Activated CD4-positive, alpha-beta T cell treated with anti-CD3 and anti-CD28 coated beads, Interleukin-2, amount 10 ng/mL, durations not matched to agents 24 days and 14 days (primary cell): Measurements from ENCODE around the gene RHBDL1. TPM values are rescaled to one million over a fixed set of nuclear protein-coding genes. Genes with fewer than 3 reads are reported as not detected.

Experiments used
- total RNA-seq: library from RNA; stranded (reverse); gene quantifications from 2 replicates; pipeline ENCODE4 v1.2.3, GENCODE V29; 2022

The RHBDL1 gene
- total RNA-seq, 1 donor from 2014 or later: 1.1 TPM

Other genes starting within 250 kb of the RHBDL1 start
- 121 and 124 TPM in 2 replicates for gene CAPN15, start 148.0 kb upstream of the RHBDL1 start, total RNA-seq
- gene PRR35, start 115.3 kb upstream of the RHBDL1 start, total RNA-seq: not detected in 2 replicates
- gene NHLRC4, start 108.7 kb upstream of the RHBDL1 start, total RNA-seq: 1.1 TPM in 2 replicates
- 43.2 and 50.3 TPM in 2 replicates for gene PIGQ, start 105.7 kb upstream of the RHBDL1 start, total RNA-seq
- 12.5 and 16.5 TPM in 2 replicates for gene RAB40C, start 85.6 kb upstream of the RHBDL1 start, total RNA-seq
- gene WFIKKN1, start 44.7 kb upstream of the RHBDL1 start, total RNA-seq: 0.44 and 0.45 TPM in 2 replicates
- 146 and 153 TPM in 2 replicates for gene METTL26, start 39.4 kb upstream of the RHBDL1 start, total RNA-seq
- gene MCRIP2, start 33.8 kb upstream of the RHBDL1 start, total RNA-seq: 71.2 and 73.0 TPM in 2 replicates
- 99.9 and 111 TPM in 2 replicates for gene WDR90, start 26.3 kb upstream of the RHBDL1 start, total RNA-seq
- 172 and 183 TPM in 2 replicates for gene RHOT2, start 7.5 kb upstream of the RHBDL1 start, total RNA-seq
- 90.2 and 93.8 TPM in 2 replicates for gene STUB1, start 4.7 kb downstream of the RHBDL1 start, total RNA-seq
- 60.3 and 61.1 TPM in 2 replicates for gene JMJD8, start 8.7 kb downstream of the RHBDL1 start, total RNA-seq
- 22.4 and 24.1 TPM in 2 replicates for gene WDR24, start 14.7 kb downstream of the RHBDL1 start, total RNA-seq
- gene FBXL16, start 30.1 kb downstream of the RHBDL1 start, total RNA-seq: 6.4 and 6.8 TPM in 2 replicates
- gene METRN, start 39.4 kb downstream of the RHBDL1 start, total RNA-seq: 27.7 and 30.2 TPM in 2 replicates
- gene ANTKMT, start 45.5 kb downstream of the RHBDL1 start, total RNA-seq: 38.5 and 56.3 TPM in 2 replicates
- 6.9 and 8.0 TPM in 2 replicates for gene CCDC78, start 50.8 kb downstream of the RHBDL1 start, total RNA-seq
- 13.1 and 20.9 TPM in 2 replicates for gene HAGHL, start 51.4 kb downstream of the RHBDL1 start, total RNA-seq
- 39.5 and 42.5 TPM in 2 replicates for gene CIAO3, start 65.3 kb downstream of the RHBDL1 start, total RNA-seq
- gene MSLN, start 85.1 kb downstream of the RHBDL1 start, total RNA-seq: not detected in 2 replicates
- gene RPUSD1, start 112.7 kb downstream of the RHBDL1 start, total RNA-seq: 43.9 and 45.0 TPM in 2 replicates
- gene CHTF18, start 112.9 kb downstream of the RHBDL1 start, total RNA-seq: 141 and 147 TPM in 2 replicates
- not detected in 2 replicates for gene GNG13, start 125.1 kb downstream of the RHBDL1 start, total RNA-seq